Adipocyte (in vitro differentiated cells): ENCODE data around the gene MBP.

ENCODE experiments used
- DNase-seq: peaks from one replicate; pipeline ENCODE4 v3.0.0-alpha.2; 2015; ENCODE audit warnings: low read depth
- H3K27me3 ChIP-seq: replicated peaks from 2 replicates; pipeline ENCODE4 v1.7.0; 2013; ENCODE audit warnings: mild to moderate bottlenecking, low read length, moderate library complexity; ENCODE audit not compliant: control insufficient read depth, insufficient read depth
- H3K36me3 ChIP-seq: 2 replicates; pipeline ENCODE4 v1.7.0; 2013; ENCODE audit warnings: low read length, mild to moderate bottlenecking, moderate library complexity; ENCODE audit not compliant: control insufficient read depth, insufficient read depth, severe bottlenecking
- H3K4me1 ChIP-seq: 2 replicates; pipeline ENCODE4 v1.7.0; 2013; ENCODE audit warnings: mild to moderate bottlenecking, low read length, moderate library complexity; ENCODE audit not compliant: control insufficient read depth, insufficient read depth
- H3K4me3 ChIP-seq: 2 replicates; pipeline ENCODE4 v1.7.0; 2013; ENCODE audit warnings: mild to moderate bottlenecking, low read length, moderate library complexity
- H3K9ac ChIP-seq: 2 replicates; pipeline ENCODE4 v1.7.0; 2013; ENCODE audit warnings: mild to moderate bottlenecking, low read length, moderate library complexity
- H3K9me3 ChIP-seq: 2 replicates; pipeline ENCODE4 v1.7.0; 2013; ENCODE audit warnings: mild to moderate bottlenecking, low read length, moderate library complexity; ENCODE audit not compliant: control insufficient read depth

Gene MBP

GRCh38 chr18:77164763-77165485 lies 32.3 kb upstream of the MBP start:
- Histone ChIP-seq H3K27me3 (no peaks in the 10 kb centered on the region), H3K9me3 (no peaks in the 10 kb centered on the region), H3K9ac (peak overlapping the region; percentile 19), H3K4me3 (no peak overlapping the region), H3K36me3 (no peaks in the 10 kb centered on the region), H3K4me1 (peaks cover 24% of the 10 kb centered on the region)
- no peak for DNase-seq

- no peaks in the 10 kb centered on the region for H3K36me3 ChIP-seq
- no peak for DNase-seq
These were observed 31.4 kb upstream of the MBP start for GRCh38 chr18:77164026-77164425.

GRCh38 chr18:77162580-77162979 lies 30.0 kb upstream of the MBP start:
- Histone ChIP-seq H3K9ac (no peak overlapping the region), H3K27me3 (no peaks in the 10 kb centered on the region), H3K36me3 (no peaks in the 10 kb centered on the region), H3K4me1 (peaks cover 21% of the 10 kb centered on the region), H3K9me3 (no peaks in the 10 kb centered on the region), H3K4me3 (no peak overlapping the region)
- DNase-seq: no peak

More at GRCh38 chr18:77164026-77164425, 31.4 kb upstream of the MBP start:
- Histone ChIP-seq H3K9ac (no peak overlapping the region), H3K4me3 (no peak overlapping the region), H3K27me3 (no peaks in the 10 kb centered on the region), H3K9me3 (no peaks in the 10 kb centered on the region), H3K4me1 (peaks cover 24% of the 10 kb centered on the region)

GRCh38 chr18:77161961-77162360 lies 29.4 kb upstream of the MBP start:
- no peak for DNase-seq
- H3K27me3 ChIP-seq: no peaks in the 10 kb centered on the region
- peaks cover 16% of the 10 kb centered on the region for H3K4me1 ChIP-seq
- H3K9me3 ChIP-seq: no peaks in the 10 kb centered on the region
- no peaks in the 10 kb centered on the region for H3K36me3 ChIP-seq
- no peak overlapping the region for H3K4me3 ChIP-seq
- no peak overlapping the region for H3K9ac ChIP-seq

- Histone ChIP-seq H3K9ac (no peak overlapping the region), H3K9me3 (no peaks in the 10 kb centered on the region), H3K4me3 (no peak overlapping the region), H3K36me3 (no peaks in the 10 kb centered on the region), H3K27me3 (no peaks in the 10 kb centered on the region), H3K4me1 (peaks cover 11% of the 10 kb centered on the region)
- no peak for DNase-seq
These were observed 28.8 kb upstream of the MBP start for GRCh38 chr18:77161383-77161782.

- Histone ChIP-seq H3K4me3 (no peak overlapping the region), H3K9me3 (no peaks in the 10 kb centered on the region), H3K4me1 (peaks cover 5% of the 10 kb centered on the region), H3K36me3 (no peaks in the 10 kb centered on the region), H3K27me3 (no peaks in the 10 kb centered on the region), H3K9ac (no peak overlapping the region)
- DNase-seq: no peak
These were observed 27.9 kb upstream of the MBP start for GRCh38 chr18:77160515-77160914.

- DNase-seq: no peak
- Histone ChIP-seq H3K9ac (no peak overlapping the region), H3K27me3 (no peaks in the 10 kb centered on the region), H3K36me3 (no peaks in the 10 kb centered on the region), H3K4me1 (no peaks in the 10 kb centered on the region), H3K9me3 (no peaks in the 10 kb centered on the region), H3K4me3 (no peak overlapping the region)
These were observed 24.7 kb upstream of the MBP start for GRCh38 chr18:77157312-77157711.

GRCh38 chr18:77155031-77155430 lies 22.4 kb upstream of the MBP start:
- H3K27me3 ChIP-seq: no peaks in the 10 kb centered on the region
- H3K9me3 ChIP-seq: no peaks in the 10 kb centered on the region
- H3K4me3 ChIP-seq: no peak overlapping the region
- H3K4me1 ChIP-seq: peaks cover 10% of the 10 kb centered on the region
- no peak for DNase-seq
- no peaks in the 10 kb centered on the region for H3K36me3 ChIP-seq
- no peak overlapping the region for H3K9ac ChIP-seq

- Histone ChIP-seq H3K27me3 (no peaks in the 10 kb centered on the region), H3K9ac (no peak overlapping the region), H3K9me3 (no peaks in the 10 kb centered on the region), H3K36me3 (no peaks in the 10 kb centered on the region), H3K4me1 (peaks cover 13% of the 10 kb centered on the region), H3K4me3 (no peak overlapping the region)
- DNase-seq: no peak
These were observed 20.8 kb upstream of the MBP start for GRCh38 chr18:77153404-77153803.

GRCh38 chr18:77151772-77152520 lies 19.4 kb upstream of the MBP start:
- Histone ChIP-seq H3K27me3 (no peaks in the 10 kb centered on the region), H3K4me1 (peaks cover 16% of the 10 kb centered on the region), H3K9ac (no peak overlapping the region), H3K9me3 (no peaks in the 10 kb centered on the region), H3K4me3 (no peak overlapping the region), H3K36me3 (no peaks in the 10 kb centered on the region)
- DNase-seq: no peak

- no peak for DNase-seq
- peak overlapping the region; percentile 13 for H3K9ac ChIP-seq
- H3K9me3 ChIP-seq: no peaks in the 10 kb centered on the region
- H3K36me3 ChIP-seq: no peaks in the 10 kb centered on the region
- H3K27me3 ChIP-seq: no peaks in the 10 kb centered on the region
- peaks cover 16% of the 10 kb centered on the region for H3K4me1 ChIP-seq
- H3K4me3 ChIP-seq: no peak overlapping the region
These were observed 18.6 kb upstream of the MBP start for GRCh38 chr18:77151033-77151771.
